Measurements from ENCODE around the gene LAMB3.

The LAMB3 gene

GRCh38 chr1:209570743-209571142 is 81.5 kb downstream of the LAMB3 start:
- Histone ChIP-seq H3K9me3 (ENCODE audit: control insufficient read depth in 5 of 5, low read length in 5 of 5) (no peaks in the 10 kb centered on the region), H3K36me3 (ENCODE audit: control insufficient read depth in 5 of 5, insufficient read depth in 5 of 5, low read length in 5 of 5) (no peaks in the 10 kb centered on the region)

DNA sequence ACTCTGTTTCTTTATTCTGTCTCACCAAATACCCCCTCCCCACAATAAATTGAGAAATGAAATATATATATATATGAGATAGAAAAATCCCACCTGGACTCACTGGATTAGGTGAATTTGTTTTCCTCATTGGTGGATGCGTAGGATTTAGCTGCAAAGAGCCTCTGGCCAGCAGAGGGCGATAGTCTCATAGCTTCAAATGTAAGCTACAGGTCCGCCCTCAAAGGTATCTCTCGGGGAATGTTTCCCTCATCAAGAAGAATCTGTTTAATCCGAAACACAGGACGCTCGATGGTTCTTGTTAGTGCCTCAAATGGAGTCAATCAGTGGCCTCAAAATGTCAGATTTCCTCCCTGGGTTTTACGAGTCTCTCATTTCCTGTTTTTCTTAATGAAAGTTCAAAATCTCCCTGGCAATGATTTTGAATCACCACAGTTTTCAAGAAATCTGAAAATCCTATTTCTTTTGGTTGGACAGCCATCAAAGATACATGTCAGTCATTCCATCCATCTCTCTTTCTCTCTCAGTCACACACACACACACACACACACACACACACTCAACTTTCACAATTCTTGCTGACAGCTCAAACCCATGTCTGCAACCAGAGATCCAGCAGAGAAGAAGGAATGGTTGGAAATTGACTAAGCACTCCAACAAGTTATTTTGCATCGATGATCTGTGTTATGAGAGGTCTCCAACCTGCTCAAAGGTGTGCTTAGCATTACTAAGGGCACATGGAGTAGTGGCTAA is 82.6 kb downstream of the LAMB3 start:
- Histone ChIP-seq H3K9ac (ENCODE audit: low read length in 5 of 5) (peak overlapping the region in 1 of 5 donors; percentile 33), H3K27ac (ENCODE audit: low read depth, low read length) (no peak overlapping the region)

More at GRCh38 chr1:209570743-209571142, 81.5 kb downstream of the LAMB3 start:
- no peak overlapping the region for H3K4me3 ChIP-seq (ENCODE audit: low read depth in 1 of 5, low read length in 5 of 5)
- no peak overlapping the region for H3K9ac ChIP-seq (ENCODE audit: low read length in 5 of 5)
- no peak overlapping the region for H3K27ac ChIP-seq (ENCODE audit: low read depth, low read length)
- peaks cover 0 to 7% (median 3%) of the 10 kb centered on the region in 5 donors for H3K4me1 ChIP-seq (ENCODE audit: control insufficient read depth in 5 of 5, insufficient read depth in 5 of 5, low read length in 5 of 5)
- H3K27me3 ChIP-seq (ENCODE audit: control insufficient read depth in 5 of 5, insufficient read depth in 4 of 5, low read length in 5 of 5): peaks cover 2 to 8% (median 6%) of the 10 kb centered on the region in 5 donors

DNA sequence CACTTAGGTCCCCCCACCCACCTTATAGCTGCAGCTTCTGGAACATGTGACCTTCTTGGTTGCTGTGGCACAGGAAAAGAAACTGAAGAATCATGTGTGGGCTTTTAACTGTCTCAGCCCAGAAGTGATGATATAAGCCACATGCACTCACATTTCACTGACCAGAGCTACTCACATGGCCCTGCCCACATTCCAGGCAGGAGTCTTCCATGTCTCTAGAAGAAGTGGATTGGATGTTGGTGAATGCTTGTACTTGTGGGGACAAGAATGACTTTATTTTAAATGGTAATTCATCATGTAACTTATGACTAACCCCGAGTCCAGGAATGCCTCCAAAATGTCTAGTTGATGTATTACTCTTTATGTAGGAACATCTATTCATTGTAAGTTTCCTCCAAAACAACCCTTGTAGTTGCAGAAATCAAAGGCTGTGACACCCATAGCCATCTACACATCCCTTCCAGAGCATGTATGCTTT is 84.5 kb downstream of the LAMB3 start:
- Histone ChIP-seq H3K27me3 (ENCODE audit: control insufficient read depth in 5 of 5, insufficient read depth in 4 of 5, low read length in 5 of 5) (peaks cover 7 to 14% (median 11%) of the 10 kb centered on the region in 5 donors), H3K9me3 (ENCODE audit: control insufficient read depth in 5 of 5, low read length in 5 of 5) (no peaks in the 10 kb centered on the region), H3K36me3 (ENCODE audit: control insufficient read depth in 5 of 5, insufficient read depth in 5 of 5, low read length in 5 of 5) (no peaks in the 10 kb centered on the region), H3K4me1 (ENCODE audit: control insufficient read depth in 5 of 5, insufficient read depth in 5 of 5, low read length in 5 of 5) (peaks cover 0 to 13% (median 3%) of the 10 kb centered on the region in 5 donors), H3K27ac (ENCODE audit: low read depth, low read length) (no peak overlapping the region), H3K9ac (ENCODE audit: low read length in 5 of 5) (no peak overlapping the region), H3K4me3 (ENCODE audit: low read depth in 1 of 5, low read length in 5 of 5) (no peak overlapping the region)

More for the DNA sequence above, 82.6 kb downstream of the LAMB3 start:
- H3K36me3 ChIP-seq (ENCODE audit: control insufficient read depth in 5 of 5, insufficient read depth in 5 of 5, low read length in 5 of 5): no peaks in the 10 kb centered on the region
- H3K4me3 ChIP-seq (ENCODE audit: low read depth in 1 of 5, low read length in 5 of 5): peak overlapping the region in 1 of 5 donors; percentile 37
- no peaks in the 10 kb centered on the region for H3K9me3 ChIP-seq (ENCODE audit: control insufficient read depth in 5 of 5, low read length in 5 of 5)
- peaks cover 6 to 11% (median 8%) of the 10 kb centered on the region in 5 donors for H3K27me3 ChIP-seq (ENCODE audit: control insufficient read depth in 5 of 5, insufficient read depth in 4 of 5, low read length in 5 of 5)
- peaks cover 0 to 12% (median 3%) of the 10 kb centered on the region in 5 donors for H3K4me1 ChIP-seq (ENCODE audit: control insufficient read depth in 5 of 5, insufficient read depth in 5 of 5, low read length in 5 of 5)

DNA sequence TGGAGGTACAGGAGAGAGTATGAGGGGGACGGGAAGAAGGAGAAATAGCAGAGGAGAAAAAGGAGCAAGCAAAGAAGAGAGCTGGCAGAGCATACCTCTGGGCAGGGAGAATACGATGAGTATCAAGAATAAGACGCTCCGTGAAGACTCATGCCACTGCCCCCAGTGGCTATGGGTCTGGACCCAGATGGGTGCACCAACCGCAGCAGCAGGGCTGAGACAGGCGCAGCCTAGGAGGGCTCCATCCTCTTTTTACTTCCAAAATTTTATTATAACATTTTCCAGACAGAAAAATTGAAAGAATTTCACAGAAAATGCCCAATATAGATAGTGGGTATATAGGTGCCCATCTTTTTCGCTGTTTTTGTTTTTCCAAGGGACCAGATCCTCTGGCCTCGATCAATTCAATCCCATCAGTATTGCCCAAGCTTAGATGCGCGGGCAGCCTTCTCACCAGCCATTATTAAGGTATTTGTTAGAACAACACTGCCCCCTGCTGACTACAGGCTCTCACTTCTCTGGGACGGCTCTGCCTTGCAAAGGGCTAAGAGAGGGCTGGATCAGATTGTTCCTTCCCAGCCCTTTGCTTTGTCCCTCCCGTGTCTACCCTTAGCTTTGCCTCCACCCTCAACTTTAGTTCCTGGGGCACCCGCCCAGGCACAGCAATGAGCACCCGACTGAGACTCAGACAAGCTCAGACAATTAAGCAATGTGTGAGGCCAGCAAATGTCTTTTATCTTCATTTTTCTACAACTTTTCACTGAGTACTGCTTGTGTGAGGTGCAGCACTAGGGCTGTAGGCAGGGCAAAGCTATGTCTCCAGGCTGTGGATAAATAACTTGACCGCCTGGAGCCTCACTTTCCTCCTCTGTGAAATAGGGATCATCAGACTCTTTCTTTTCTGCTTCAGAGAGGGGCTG is 86.2 kb downstream of the LAMB3 start:
- H3K4me1 ChIP-seq (ENCODE audit: control insufficient read depth in 5 of 5, insufficient read depth in 5 of 5, low read length in 5 of 5): peaks cover 0 to 13% (median 3%) of the 10 kb centered on the region in 5 donors
- H3K27ac ChIP-seq (ENCODE audit: low read depth, low read length): no peak overlapping the region

More for the DNA sequence above, 86.2 kb downstream of the LAMB3 start:
- H3K9ac ChIP-seq (ENCODE audit: low read length in 5 of 5): no peak overlapping the region
- H3K4me3 ChIP-seq (ENCODE audit: low read depth in 1 of 5, low read length in 5 of 5): no peak overlapping the region
- H3K9me3 ChIP-seq (ENCODE audit: control insufficient read depth in 5 of 5, low read length in 5 of 5): no peaks in the 10 kb centered on the region
- H3K27me3 ChIP-seq (ENCODE audit: control insufficient read depth in 5 of 5, insufficient read depth in 4 of 5, low read length in 5 of 5): peaks cover 3 to 15% (median 11%) of the 10 kb centered on the region in 5 donors
- no peaks in the 10 kb centered on the region for H3K36me3 ChIP-seq (ENCODE audit: control insufficient read depth in 5 of 5, insufficient read depth in 5 of 5, low read length in 5 of 5)
